CD4-positive, CD25-positive, alpha-beta regulatory T cell (primary cell): ENCODE measurements around the gene PDLIM4. TPM values are rescaled to one million over a fixed set of nuclear protein-coding genes. Genes with fewer than 3 reads are reported as not detected.
A peak's percentile ranks its signal among the peaks of the same experiment; 100 is the strongest.

Experiments
- ATAC-seq, 2 donors: fragments of 150-1000 bp; cut with Tn5 transposase; one replicate each; pipeline ENCODE4 v1.10.0; 2021; ENCODE audit warnings: low read depth in 2 of 2, moderate number of reproducible peaks in 2 of 2, moderate library complexity in 1 of 2
- DNase-seq, 3 donors: peaks; one replicate each; pipeline versions ENCODE4 v3.0.0 to v3.0.0-alpha.2; 2012 to 2022; ENCODE audit warnings: mixed read lengths in 1 of 3
- H3K27ac ChIP-seq: one replicate; pipeline ENCODE4 v1.7.0; 2013; ENCODE audit warnings: mild to moderate bottlenecking, low read length; ENCODE audit not compliant: insufficient read depth, poor library complexity, severe bottlenecking
- H3K27me3 ChIP-seq: one replicate; pipeline ENCODE4 v1.7.0; 2013; ENCODE audit warnings: low read length; ENCODE audit not compliant: control insufficient read depth, insufficient read depth
- H3K36me3 ChIP-seq: one replicate; pipeline ENCODE4 v1.7.0; 2013; ENCODE audit warnings: mild to moderate bottlenecking, low read length, moderate library complexity; ENCODE audit not compliant: control insufficient read depth, insufficient read depth
- H3K4me1 ChIP-seq: 2 replicates; pipeline ENCODE4 v1.7.0; 2013; ENCODE audit warnings: mild to moderate bottlenecking, low read length; ENCODE audit not compliant: insufficient read depth, control insufficient read depth, poor library complexity, severe bottlenecking
- H3K4me3 ChIP-seq: one replicate; pipeline ENCODE4 v1.7.0; 2013; ENCODE audit warnings: low read depth, mild to moderate bottlenecking, low read length, moderate library complexity
- H3K9me3 ChIP-seq, 2 experiments: 1 replicate in 1 of 2; 2 replicates in 1 of 2; pipeline ENCODE4 v1.7.0; 2013; ENCODE audit warnings: low read length in 2 of 2, mild to moderate bottlenecking in 1 of 2, moderate library complexity in 1 of 2; ENCODE audit not compliant: control insufficient read depth in 2 of 2
- H3K27ac Mint-ChIP-seq, 3 donors: one replicate each; pipeline ENCODE4 v1.8.0; 2020 to 2022; ENCODE audit warnings: mild to moderate bottlenecking in 3 of 3, mixed read lengths in 3 of 3, moderate library complexity in 2 of 3
- H3K27me3 Mint-ChIP-seq: one replicate; pipeline ENCODE4 v1.8.0; 2022; ENCODE audit warnings: mild to moderate bottlenecking, mixed read lengths
- H3K36me3 Mint-ChIP-seq: one replicate; pipeline ENCODE4 v1.8.0; 2020; ENCODE audit warnings: mixed read lengths
- H3K4me1 Mint-ChIP-seq, 4 donors: one replicate each; pipeline ENCODE4 v1.8.0; 2020 to 2022; ENCODE audit warnings: mixed read lengths in 4 of 4, mild to moderate bottlenecking in 1 of 4
- H3K4me3 Mint-ChIP-seq, 4 donors: one replicate each; pipeline ENCODE4 v1.8.0; 2020 to 2022; ENCODE audit warnings: mild to moderate bottlenecking in 4 of 4, mixed read lengths in 4 of 4, moderate library complexity in 3 of 4
- H3K9me3 Mint-ChIP-seq, 7 donors: one replicate each; pipeline ENCODE4 v1.8.0; 2020 to 2022; ENCODE audit warnings: mixed read lengths in 7 of 7, mild to moderate bottlenecking in 3 of 7, moderate library complexity in 2 of 7
- polyA plus RNA-seq, 4 donors: library from polyadenylated mRNA; unstranded; fragments of 300-500 nt; fragmentation: Illumina TruSeq; gene quantifications; one replicate each; pipeline ENCODE4 v1.2.3, GENCODE V29; 2021
- total RNA-seq: library from RNA; stranded (reverse); gene quantifications from one replicate; pipeline ENCODE4 v1.2.3, GENCODE V29; 2022

PDLIM4 gene
- total and polyA plus RNA-seq, 5 donors from 2014 or later, result not detected

DNA sequence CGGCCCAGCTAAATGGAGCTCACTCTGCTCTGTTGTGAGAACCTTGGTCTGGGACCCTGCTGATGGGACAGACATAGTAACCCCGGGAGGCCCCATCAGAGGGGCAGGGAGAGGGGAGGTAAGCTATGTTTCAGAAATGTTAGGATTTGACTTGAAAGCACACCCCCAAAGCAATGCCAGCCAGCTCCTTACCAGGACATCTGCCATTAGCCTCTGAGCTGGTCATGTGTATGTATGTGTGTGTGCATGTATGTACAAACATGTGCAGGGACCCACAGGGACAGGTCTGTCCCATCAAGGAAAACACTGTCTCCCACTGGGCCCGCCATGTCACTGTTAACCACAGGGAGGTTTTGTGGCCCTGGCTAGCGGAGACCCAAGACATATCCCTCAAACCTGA is 51.2 kb downstream of the PDLIM4 start:
- Histone ChIP-seq H3K27me3 (no peaks in the 10 kb centered on the region), H3K36me3 (no peaks in the 10 kb centered on the region), H3K4me3 (no peak overlapping the region), H3K9me3 (peaks cover 0 to 6% of the 10 kb centered on the region in 2 experiments), H3K4me1 (no peaks in the 10 kb centered on the region), H3K27ac (no peak overlapping the region)
- DNase-seq (no peak), ATAC-seq (no peak)
- Mint-ChIP-seq H3K27me3 (peaks cover 8% of the 10 kb centered on the region), H3K9me3 (peaks cover 0 to 8% (median 3%) of the 10 kb centered on the region in 7 donors), H3K36me3 (peaks cover 2% of the 10 kb centered on the region), H3K4me1 (no peaks in the 10 kb centered on the region), H3K4me3 (no peak overlapping the region), H3K27ac (no peak overlapping the region)

DNA sequence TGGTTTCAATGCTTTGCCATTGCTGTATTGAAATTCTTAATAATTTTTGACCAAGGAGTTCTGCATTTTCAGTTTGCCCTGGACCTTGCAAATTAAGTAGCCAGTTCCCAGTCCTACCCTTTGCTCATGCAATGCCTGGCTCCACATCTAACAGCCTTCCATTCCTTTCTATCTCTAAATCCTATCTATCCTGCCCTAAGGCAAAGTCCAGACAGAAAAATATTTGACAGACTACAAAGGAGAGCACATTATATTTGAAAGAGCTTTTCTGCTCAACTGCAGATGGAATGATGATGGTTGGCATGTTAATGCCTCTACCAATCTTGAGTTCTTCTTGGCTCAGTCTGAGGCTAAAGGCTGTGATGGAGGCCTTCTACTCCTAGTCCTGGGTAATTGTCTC is 52.2 kb downstream of the PDLIM4 start:
- Histone ChIP-seq H3K9me3 (peaks cover 0 to 6% of the 10 kb centered on the region in 2 experiments), H3K27ac (no peak overlapping the region), H3K27me3 (no peaks in the 10 kb centered on the region), H3K4me3 (no peak overlapping the region), H3K36me3 (no peaks in the 10 kb centered on the region), H3K4me1 (no peaks in the 10 kb centered on the region)
- no peak for DNase-seq
- Mint-ChIP-seq H3K27me3 (peaks cover 8% of the 10 kb centered on the region), H3K4me3 (no peak overlapping the region), H3K36me3 (no peaks in the 10 kb centered on the region), H3K9me3 (peaks cover 0 to 6% (median 3%) of the 10 kb centered on the region in 7 donors), H3K27ac (peak overlapping the region in 1 of 3 donors; percentile 43), H3K4me1 (no peaks in the 10 kb centered on the region)
- no peak for ATAC-seq

GRCh38 chr5:132310141-132310834 is 52.8 kb downstream of the PDLIM4 start:
- no peaks in the 10 kb centered on the region for H3K36me3 Mint-ChIP-seq
- no peaks in the 10 kb centered on the region for H3K4me1 Mint-ChIP-seq
- H3K4me3 Mint-ChIP-seq, result no peak overlapping the region
- H3K27me3 ChIP-seq, result no peaks in the 10 kb centered on the region
- no peaks in the 10 kb centered on the region for H3K36me3 ChIP-seq
- peaks cover 0 to 3% (median 1%) of the 10 kb centered on the region in 7 donors for H3K9me3 Mint-ChIP-seq
- H3K27ac ChIP-seq, result no peak overlapping the region
- no peak overlapping the region for H3K4me3 ChIP-seq
- peak overlapping the region in 1 of 3 donors; percentile 43 for H3K27ac Mint-ChIP-seq
- ATAC-seq (no peak), DNase-seq (no peak)
- peaks cover 0 to 2% of the 10 kb centered on the region in 2 experiments for H3K9me3 ChIP-seq
- peaks cover 2% of the 10 kb centered on the region for H3K27me3 Mint-ChIP-seq
- H3K4me1 ChIP-seq, result no peaks in the 10 kb centered on the region

DNA sequence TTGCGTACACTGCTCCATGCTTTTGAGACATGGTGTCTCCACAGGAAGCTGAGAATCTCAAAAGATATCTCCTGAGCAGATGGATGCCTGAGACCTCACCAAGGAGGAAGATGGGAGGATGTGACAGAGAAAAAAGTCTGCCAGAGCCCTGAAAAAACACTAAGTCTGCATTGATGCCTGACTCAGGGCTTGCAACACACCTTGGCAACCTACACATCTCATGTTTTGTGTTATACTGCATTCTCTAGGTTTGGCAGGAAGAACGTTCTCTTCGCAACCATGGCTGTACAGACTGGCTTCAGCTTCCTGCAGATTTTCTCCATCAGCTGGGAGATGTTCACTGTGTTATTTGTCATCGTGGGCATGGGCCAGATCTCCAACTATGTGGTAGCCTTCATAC is 55.9 kb downstream of the PDLIM4 start:
- no peaks in the 10 kb centered on the region for H3K27me3 ChIP-seq
- Mint-ChIP-seq H3K4me1 (no peaks in the 10 kb centered on the region), H3K36me3 (no peaks in the 10 kb centered on the region), H3K27me3 (no peaks in the 10 kb centered on the region), H3K9me3 (peaks cover 0 to 3% (median 0%) of the 10 kb centered on the region in 7 donors), H3K4me3 (no peak overlapping the region), H3K27ac (no peak overlapping the region)
- no peak overlapping the region for H3K27ac ChIP-seq
- no peak overlapping the region for H3K4me3 ChIP-seq
- no peaks in the 10 kb centered on the region for H3K9me3 ChIP-seq
- no peak for ATAC-seq
- DNase-seq, result no peak
- no peaks in the 10 kb centered on the region for H3K36me3 ChIP-seq
- no peaks in the 10 kb centered on the region for H3K4me1 ChIP-seq

DNA sequence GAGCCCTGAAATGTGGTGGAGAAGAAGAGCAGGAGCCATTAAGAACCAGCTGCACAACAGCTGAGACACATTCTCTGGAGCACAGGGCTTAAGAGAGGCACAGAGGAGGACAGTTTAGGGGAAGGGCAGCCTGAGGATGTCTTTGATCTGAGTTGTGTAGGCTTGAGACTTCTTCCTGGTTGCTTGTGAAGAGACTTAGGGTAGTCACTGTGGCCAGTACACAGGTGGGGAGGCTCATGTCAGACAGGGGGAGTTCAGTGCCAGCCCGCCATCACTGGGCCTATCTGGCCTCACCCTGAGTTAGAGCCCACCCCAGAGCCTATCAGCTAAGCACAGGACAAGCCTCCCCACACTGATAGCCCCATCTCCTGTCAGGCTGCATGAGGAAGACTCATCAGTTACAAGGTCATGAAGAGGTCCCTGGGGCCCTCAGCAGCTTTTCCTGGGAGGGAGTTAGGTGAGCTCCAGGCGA is 56.5 kb downstream of the PDLIM4 start:
- Mint-ChIP-seq H3K9me3 (peaks cover 0 to 1% (median 0%) of the 10 kb centered on the region in 7 donors), H3K27me3 (no peaks in the 10 kb centered on the region), H3K27ac (no peak overlapping the region), H3K4me3 (no peak overlapping the region), H3K4me1 (no peaks in the 10 kb centered on the region), H3K36me3 (no peaks in the 10 kb centered on the region)
- ATAC-seq (no peak), DNase-seq (no peak)
- Histone ChIP-seq H3K4me1 (no peaks in the 10 kb centered on the region), H3K36me3 (no peaks in the 10 kb centered on the region), H3K27ac (no peak overlapping the region), H3K27me3 (no peaks in the 10 kb centered on the region), H3K4me3 (no peak overlapping the region), H3K9me3 (no peaks in the 10 kb centered on the region)

GRCh38 chr5:132315529-132316067 is 58.1 kb downstream of the PDLIM4 start:
- no peaks in the 10 kb centered on the region for H3K9me3 ChIP-seq
- no peak overlapping the region for H3K4me3 ChIP-seq
- H3K4me1 ChIP-seq, result no peaks in the 10 kb centered on the region
- no peak overlapping the region for H3K27ac Mint-ChIP-seq
- H3K27me3 Mint-ChIP-seq, result no peaks in the 10 kb centered on the region
- H3K4me3 Mint-ChIP-seq, result no peak overlapping the region
- H3K9me3 Mint-ChIP-seq, result peaks cover 0 to 1% (median 0%) of the 10 kb centered on the region in 7 donors
- no peak overlapping the region for H3K27ac ChIP-seq
- no peaks in the 10 kb centered on the region for H3K36me3 ChIP-seq
- no peaks in the 10 kb centered on the region for H3K36me3 Mint-ChIP-seq
- DNase-seq (no peak), ATAC-seq (no peak)
- no peaks in the 10 kb centered on the region for H3K4me1 Mint-ChIP-seq
- H3K27me3 ChIP-seq, result no peaks in the 10 kb centered on the region

GRCh38 chr5:132319975-132320374 is 62.5 kb downstream of the PDLIM4 start:
- DNase-seq, result no peak
- no peak for ATAC-seq
- H3K27me3 Mint-ChIP-seq, result no peaks in the 10 kb centered on the region
- H3K36me3 ChIP-seq, result no peaks in the 10 kb centered on the region
- no peaks in the 10 kb centered on the region for H3K36me3 Mint-ChIP-seq
- no peaks in the 10 kb centered on the region for H3K4me1 Mint-ChIP-seq
- H3K27ac ChIP-seq, result no peak overlapping the region
- H3K27ac Mint-ChIP-seq, result no peak overlapping the region
- no peaks in the 10 kb centered on the region for H3K27me3 ChIP-seq
- no peaks in the 10 kb centered on the region for H3K9me3 Mint-ChIP-seq
- no peaks in the 10 kb centered on the region for H3K4me1 ChIP-seq
- no peaks in the 10 kb centered on the region for H3K9me3 ChIP-seq
- no peak overlapping the region for H3K4me3 ChIP-seq
- no peak overlapping the region for H3K4me3 Mint-ChIP-seq
